Upper lobe of left lung (tissue), 6 donors: ENCODE measurements around the gene NEFH. TPM values are rescaled to one million over a fixed set of nuclear protein-coding genes. Genes with fewer than 3 reads are reported as not detected.

Experiments
- ATAC-seq, 2 donors: fragments of 200-7000 bp; cut with Tn5 transposase; one replicate each; pipeline ENCODE4 v1.9.1; 2022; ENCODE audit warnings: mild to moderate bottlenecking in 2 of 2, moderate library complexity in 2 of 2; ENCODE audit not compliant: low FRiP score in 2 of 2
- DNase-seq, 2 donors: peaks; one replicate each; pipeline ENCODE4 v3.0.0-alpha.2; 2019 to 2020
- H3K27ac ChIP-seq, 4 donors: fragments of 200-600 bp; sonication (generic); one replicate each; pipeline ENCODE4 v1.5.1; 2016 to 2019
- H3K27me3 ChIP-seq, 4 donors: fragments of 200-600 bp; sonication (generic); one replicate each; pipeline ENCODE4 v1.5.1; 2017 to 2019
- H3K36me3 ChIP-seq, 4 donors: fragments of 200-600 bp; sonication (generic); one replicate each; pipeline ENCODE4 v1.5.1; 2016 to 2019
- H3K4me1 ChIP-seq, 4 donors: fragments of 200-600 bp; sonication (generic); one replicate each; pipeline ENCODE4 v1.5.1; 2018 to 2019
- H3K4me3 ChIP-seq, 4 donors: fragments of 200-600 bp; sonication (generic); one replicate each; pipeline ENCODE4 v1.5.1; 2017 to 2019; ENCODE audit warnings: mild to moderate bottlenecking in 2 of 4, moderate library complexity in 1 of 4
- H3K9me3 ChIP-seq, 4 donors: fragments of 200-600 bp; sonication (generic); one replicate each; pipeline ENCODE4 v1.5.1; 2018 to 2019
- CTCF ChIP-seq, 6 experiments: fragments of 450-650 bp in 4 of 6; fragments of 200-600 bp in 2 of 6; sonication (generic) in 2 of 6; IDR thresholded peaks; one replicate each; pipeline ENCODE4 v1.5.1; 2016 to 2019; ENCODE audit warnings: antibody characterized with exemption in 6 of 6
- EP300 ChIP-seq, 4 donors: sonication (generic); formaldehyde crosslinking; IDR thresholded peaks; one replicate each; pipeline ENCODE4 v1.5.1; 2017; ENCODE audit warnings: antibody characterized with exemption in 4 of 4, control low read depth in 2 of 4
- POLR2A ChIP-seq, 4 donors: fragments of 450-650 bp; IDR thresholded peaks; one replicate each; pipeline ENCODE4 v1.5.1; 2016 to 2017; ENCODE audit warnings: antibody characterized with exemption in 4 of 4, mild to moderate bottlenecking in 2 of 4
- POLR2AphosphoS5 ChIP-seq, 2 donors: sonication (generic); formaldehyde crosslinking; IDR thresholded peaks; one replicate each; pipeline ENCODE4 v1.5.1; 2017; ENCODE audit warnings: antibody characterized with exemption in 2 of 2
- WGBS, 2 donors: methylation state at CpG; one replicate each; pipeline ENCODE4 v1.1.5; 2017 to 2018; 5-methylcytosine and 5-hydroxymethylcytosine counted together
- total RNA-seq, 6 donors: library from RNA; depleted of rRNA in 4 of 6; stranded (reverse); fragments of >200 nt in 4 of 6; gene quantifications; one replicate each; pipeline versions ENCODE4 v1.1.0 to v1.2.1, GENCODE V29; 2016 to 2021
- donor health status: DM: no; HTN: no; CAD: no; lungs with moderate emphysema.
- donor health status: DM: no; HTN: yes; CAD: no; lungs with severe emphysema.

Gene NEFH
- total RNA-seq, 6 donors from 2014 or later: 0.26 to 0.94 (median 0.46) TPM; not detected in 3

GRCh38 chr22:29491012-29491411, 11.0 kb downstream of the NEFH start:
- H3K4me3 ChIP-seq: no peak overlapping the region
- no peak for DNase-seq

GRCh38 chr22:29493636-29494035, 13.6 kb downstream of the NEFH start:
- TF ChIP-seq EP300 (IDR thresholded peaks at IDR 0.05): no peak
- TF ChIP-seq POLR2AphosphoS5 (IDR thresholded peaks at IDR 0.05): no peak
- no peak overlapping the region for H3K4me3 ChIP-seq
- DNase-seq: no peak
- H3K9me3 ChIP-seq: no peaks in the 10 kb centered on the region
- 81 to 100% methylated on average over 1 of the region's 1 CpG for WGBS, 2 donors
- no peak overlapping the region for H3K27ac ChIP-seq
- no peaks in the 10 kb centered on the region for H3K27me3 ChIP-seq
- no peaks in the 10 kb centered on the region for H3K36me3 ChIP-seq
- H3K4me1 ChIP-seq: no peaks in the 10 kb centered on the region
- no peak for ATAC-seq

More at GRCh38 chr22:29491012-29491411, 11.0 kb downstream of the NEFH start:
- Histone ChIP-seq H3K9me3 (no peaks in the 10 kb centered on the region), H3K27ac (no peak overlapping the region), H3K4me1 (no peaks in the 10 kb centered on the region), H3K27me3 (no peaks in the 10 kb centered on the region), H3K36me3 (no peaks in the 10 kb centered on the region)
- no peak for ATAC-seq
- 87 to 94% methylated on average over 5 to 6 of the region's 6 CpGs for WGBS, 2 donors
- no peak for TF ChIP-seq POLR2AphosphoS5 (IDR thresholded peaks at IDR 0.05)
- no peak for TF ChIP-seq POLR2A (IDR thresholded peaks at IDR 0.05)
- no peak for TF ChIP-seq EP300 (IDR thresholded peaks at IDR 0.05)
- no peak for TF ChIP-seq CTCF (IDR thresholded peaks at IDR 0.05)

GRCh38 chr22:29499852-29500251, 19.8 kb downstream of the NEFH start:
- peaks cover 0 to 18% (median 2%) of the 10 kb centered on the region in 4 donors for H3K36me3 ChIP-seq
- H3K9me3 ChIP-seq: no peaks in the 10 kb centered on the region
- no peaks in the 10 kb centered on the region for H3K27me3 ChIP-seq
- H3K4me3 ChIP-seq: no peak overlapping the region
- 86 to 94% methylated on average over 8 of the region's 8 CpGs for WGBS, 2 donors
- no peak overlapping the region for H3K27ac ChIP-seq
- no peak for TF ChIP-seq EP300 (IDR thresholded peaks at IDR 0.05)
- TF ChIP-seq CTCF (IDR thresholded peaks at IDR 0.05): no peak
- TF ChIP-seq POLR2A (IDR thresholded peaks at IDR 0.05): no peak
- H3K4me1 ChIP-seq: peaks cover 0 to 4% (median 0%) of the 10 kb centered on the region in 4 donors
- no peak for DNase-seq
- ATAC-seq: no peak

GRCh38 chr22:29503811-29504372, 23.9 kb downstream of the NEFH start:
- 63% methylated on average over 7 of the region's 7 CpGs for WGBS, 2 donors
- TF ChIP-seq EP300 (IDR thresholded peaks at IDR 0.05): no peak
- no peak for TF ChIP-seq POLR2A (IDR thresholded peaks at IDR 0.05)
- TF ChIP-seq CTCF (IDR thresholded peaks at IDR 0.05): no peak
- no peak for TF ChIP-seq POLR2AphosphoS5 (IDR thresholded peaks at IDR 0.05)
- Histone ChIP-seq H3K27ac (no peak overlapping the region), H3K4me1 (peaks cover 0 to 4% (median 0%) of the 10 kb centered on the region in 4 donors), H3K36me3 (peaks cover 10 to 53% (median 27%) of the 10 kb centered on the region in 4 donors), H3K27me3 (no peaks in the 10 kb centered on the region), H3K4me3 (no peak overlapping the region), H3K9me3 (no peaks in the 10 kb centered on the region)
- ATAC-seq (peak in 1 of 2 donors; percentile 23), DNase-seq (peak in 1 of 2 donors; percentile 23)

GRCh38 chr22:29509298-29509697, 29.3 kb downstream of the NEFH start:
- no peak for TF ChIP-seq POLR2AphosphoS5 (IDR thresholded peaks at IDR 0.05)
- no peak for TF ChIP-seq CTCF (IDR thresholded peaks at IDR 0.05)
- no peak for TF ChIP-seq EP300 (IDR thresholded peaks at IDR 0.05)
- ATAC-seq (no peak), DNase-seq (no peak)
- Histone ChIP-seq H3K27me3 (no peaks in the 10 kb centered on the region), H3K4me3 (no peak overlapping the region), H3K9me3 (no peaks in the 10 kb centered on the region), H3K36me3 (peaks cover 21 to 88% (median 67%) of the 10 kb centered on the region in 4 donors), H3K27ac (no peak overlapping the region), H3K4me1 (no peaks in the 10 kb centered on the region)
